ENCODE data around the gene SNURF.

GRCh38 chr15:24957691-24958090, 2.9 kb downstream of the SNURF start:
- TF ChIP-seq CTCF (IDR thresholded peaks at IDR 0.05; ENCODE audit: low read depth, low read length, poor library complexity, severe bottlenecking) (no peak), EZH2phosphoT487 (IDR thresholded peaks at IDR 0.05; ENCODE audit: borderline replicate concordance, low read length) (no peak)

Data from DOHH2 (cell line).